Suprapubic skin (tissue), 4 donors: ENCODE measurements around the gene YJU2. TPM values are rescaled to one million over a fixed set of nuclear protein-coding genes. Genes with fewer than 3 reads are reported as not detected.
A peak's percentile ranks its signal among the peaks of the same experiment; 100 is the strongest.

Experiments used
- DNase-seq, 2 donors: peaks; one replicate each; pipeline ENCODE4 v3.0.0-alpha.2; 2019; ENCODE audit warnings: low spot score in 2 of 2
- H3K27ac ChIP-seq: fragments of 200-600 bp; sonication (generic); one replicate; pipeline ENCODE4 v1.5.1; 2019
- H3K27me3 ChIP-seq: fragments of 200-600 bp; sonication (generic); one replicate; pipeline ENCODE4 v1.5.1; 2019
- H3K36me3 ChIP-seq: fragments of 200-600 bp; sonication (generic); one replicate; pipeline ENCODE4 v1.5.1; 2019
- H3K4me1 ChIP-seq: fragments of 200-600 bp; sonication (generic); one replicate; pipeline ENCODE4 v1.5.1; 2019
- H3K4me3 ChIP-seq: fragments of 200-600 bp; sonication (generic); one replicate; pipeline ENCODE4 v1.5.1; 2019; ENCODE audit warnings: mild to moderate bottlenecking
- H3K9me3 ChIP-seq: fragments of 200-600 bp; sonication (generic); one replicate; pipeline ENCODE4 v1.5.1; 2019
- EP300 ChIP-seq: sonication (generic); formaldehyde crosslinking; IDR thresholded peaks from one replicate; pipeline ENCODE4 v1.6.1; 2017; ENCODE audit warnings: antibody characterized with exemption
- POLR2A ChIP-seq, 2 donors: fragments of 450-650 bp; IDR thresholded peaks; one replicate each; pipeline ENCODE4 v1.6.1; 2017; ENCODE audit warnings: antibody characterized with exemption in 2 of 2, mild to moderate bottlenecking in 2 of 2, moderate library complexity in 2 of 2
- POLR2AphosphoS5 ChIP-seq, 3 donors: sonication (generic); formaldehyde crosslinking; IDR thresholded peaks; one replicate each; pipeline ENCODE4 v1.6.1; 2017; ENCODE audit warnings: antibody characterized with exemption in 3 of 3
- WGBS: methylation state at CpG from one replicate; pipeline ENCODE4 v1.1.5; 2018; 5-methylcytosine and 5-hydroxymethylcytosine counted together
- total RNA-seq, 4 donors: library from RNA; depleted of rRNA; stranded (reverse); fragments of >200 nt; gene quantifications; one replicate each; pipeline ENCODE4 v1.1.0, GENCODE V29; 2016
- TF ChIP-seq, protein P1 (sequence below), 2 donors: fragments of 200-600 bp in 1 of 2; fragments of 450-650 bp in 1 of 2; sonication (generic) in 1 of 2; IDR thresholded peaks; one replicate each; pipeline ENCODE4 v1.5.1; 2016 to 2019; ENCODE audit warnings: antibody characterized with exemption in 2 of 2, mild to moderate bottlenecking in 1 of 2, moderate library complexity in 1 of 2

Gene YJU2
- total RNA-seq: 10 to 100 TPM; 23.3 to 34.3 (median 26.9) TPM

GRCh38 chr19:4246767-4247593 lies at the start of gene YJU2:
Gene YJU2, plus strand, starts transcription at chr19:4247080. Its CDS starts 67 bp downstream, at chr19:4247147.
- TF ChIP-seq, protein P1, sequence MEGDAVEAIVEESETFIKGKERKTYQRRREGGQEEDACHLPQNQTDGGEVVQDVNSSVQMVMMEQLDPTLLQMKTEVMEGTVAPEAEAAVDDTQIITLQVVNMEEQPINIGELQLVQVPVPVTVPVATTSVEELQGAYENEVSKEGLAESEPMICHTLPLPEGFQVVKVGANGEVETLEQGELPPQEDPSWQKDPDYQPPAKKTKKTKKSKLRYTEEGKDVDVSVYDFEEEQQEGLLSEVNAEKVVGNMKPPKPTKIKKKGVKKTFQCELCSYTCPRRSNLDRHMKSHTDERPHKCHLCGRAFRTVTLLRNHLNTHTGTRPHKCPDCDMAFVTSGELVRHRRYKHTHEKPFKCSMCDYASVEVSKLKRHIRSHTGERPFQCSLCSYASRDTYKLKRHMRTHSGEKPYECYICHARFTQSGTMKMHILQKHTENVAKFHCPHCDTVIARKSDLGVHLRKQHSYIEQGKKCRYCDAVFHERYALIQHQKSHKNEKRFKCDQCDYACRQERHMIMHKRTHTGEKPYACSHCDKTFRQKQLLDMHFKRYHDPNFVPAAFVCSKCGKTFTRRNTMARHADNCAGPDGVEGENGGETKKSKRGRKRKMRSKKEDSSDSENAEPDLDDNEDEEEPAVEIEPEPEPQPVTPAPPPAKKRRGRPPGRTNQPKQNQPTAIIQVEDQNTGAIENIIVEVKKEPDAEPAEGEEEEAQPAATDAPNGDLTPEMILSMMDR (IDR thresholded peaks at IDR 0.05): peak in 1 of 2 donors; percentile 28
- TF ChIP-seq POLR2AphosphoS5 (IDR thresholded peaks at IDR 0.05) (peak; percentile 11 to 94 (median 94)), POLR2A (IDR thresholded peaks at IDR 0.05) (peak in 1 of 2 donors; percentile 30), EP300 (no peak)
- Histone ChIP-seq H3K36me3 (peaks cover 34% of the 10 kb centered on the region), H3K27me3 (no peaks in the 10 kb centered on the region), H3K4me1 (peaks cover 13% of the 10 kb centered on the region), H3K9me3 (no peaks in the 10 kb centered on the region), H3K27ac (peak within 1 kb of the TSS; percentile 98), H3K4me3 (peak within 1 kb of the TSS; percentile 72)
- WGBS: 0% methylated on average over 40 of the region's 45 CpGs
- DNase-seq: peak; percentile 99

- H3K4me3 ChIP-seq: no peak overlapping the region
- DNase-seq: no peak
- H3K36me3 ChIP-seq: no peaks in the 10 kb centered on the region
- H3K9me3 ChIP-seq: no peaks in the 10 kb centered on the region
- 87% methylated on average over 5 of the region's 5 CpGs for WGBS
- H3K4me1 ChIP-seq: peaks cover 8% of the 10 kb centered on the region
- TF ChIP-seq, protein P1 (IDR thresholded peaks at IDR 0.05): no peak
- TF ChIP-seq POLR2A (IDR thresholded peaks at IDR 0.05) (no peak), EP300 (no peak), POLR2AphosphoS5 (IDR thresholded peaks at IDR 0.05) (no peak)
- H3K27ac ChIP-seq: no peak overlapping the region
- H3K27me3 ChIP-seq: peaks cover 66% of the 10 kb centered on the region
Observed at GRCh38 chr19:4197228-4197624, 49.7 kb upstream of the YJU2 start.

GRCh38 chr19:4197625-4198466 lies 49.0 kb upstream of the YJU2 start:
- H3K36me3 ChIP-seq: no peaks in the 10 kb centered on the region
- peak overlapping the region; percentile 11 for H3K4me3 ChIP-seq
- 27% methylated on average over 39 of the region's 70 CpGs for WGBS

DNA sequence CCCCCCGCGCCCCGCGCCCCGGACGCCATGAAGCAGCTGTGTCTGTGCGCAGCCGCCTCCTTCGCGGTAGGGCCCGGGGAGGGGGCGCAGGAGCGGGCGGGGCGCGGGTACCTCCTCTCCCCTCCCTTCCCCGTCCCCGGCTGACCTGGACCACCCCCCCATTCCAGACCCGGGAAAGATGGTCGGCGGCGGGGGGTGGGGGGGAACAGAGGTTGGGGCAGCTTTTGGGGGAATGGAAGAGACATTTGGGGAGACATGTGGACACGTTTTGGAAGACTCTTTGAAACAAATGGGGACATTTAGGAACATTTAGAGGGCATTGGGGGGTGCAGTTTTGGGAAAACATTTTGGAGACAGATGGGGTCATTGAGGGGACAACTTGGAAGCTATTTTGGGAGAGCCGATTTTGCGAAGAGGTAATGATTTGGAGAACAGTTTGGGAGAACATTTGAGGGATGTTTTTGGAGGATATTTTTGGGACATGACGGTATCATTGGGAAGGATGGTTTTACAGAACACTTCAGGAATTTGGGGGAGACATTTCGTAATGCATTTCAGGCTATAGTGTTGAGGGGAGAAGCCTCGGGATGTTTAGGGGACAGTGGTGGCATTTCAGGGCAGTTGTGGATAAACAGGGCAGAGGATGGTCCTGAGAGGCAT lies 48.3 kb upstream of the YJU2 start:
- Histone ChIP-seq H3K4me3 (peak overlapping the region; percentile 11), H3K9me3 (no peaks in the 10 kb centered on the region), H3K27ac (no peak overlapping the region), H3K36me3 (no peaks in the 10 kb centered on the region), H3K27me3 (peaks cover 66% of the 10 kb centered on the region), H3K4me1 (peaks cover 8% of the 10 kb centered on the region)
- WGBS: 7% methylated on average over 25 of the region's 28 CpGs
- no peak for TF ChIP-seq POLR2A (IDR thresholded peaks at IDR 0.05)
- TF ChIP-seq EP300: no peak
- DNase-seq: no peak

More at GRCh38 chr19:4197625-4198466, 49.0 kb upstream of the YJU2 start:
- no peak for DNase-seq
- TF ChIP-seq POLR2AphosphoS5 (IDR thresholded peaks at IDR 0.05) (no peak), EP300 (no peak), POLR2A (IDR thresholded peaks at IDR 0.05) (no peak)
- TF ChIP-seq, protein P1 (IDR thresholded peaks at IDR 0.05): no peak
- Histone ChIP-seq H3K9me3 (no peaks in the 10 kb centered on the region), H3K27me3 (peaks cover 66% of the 10 kb centered on the region), H3K4me1 (peaks cover 8% of the 10 kb centered on the region), H3K27ac (no peak overlapping the region)

DNA sequence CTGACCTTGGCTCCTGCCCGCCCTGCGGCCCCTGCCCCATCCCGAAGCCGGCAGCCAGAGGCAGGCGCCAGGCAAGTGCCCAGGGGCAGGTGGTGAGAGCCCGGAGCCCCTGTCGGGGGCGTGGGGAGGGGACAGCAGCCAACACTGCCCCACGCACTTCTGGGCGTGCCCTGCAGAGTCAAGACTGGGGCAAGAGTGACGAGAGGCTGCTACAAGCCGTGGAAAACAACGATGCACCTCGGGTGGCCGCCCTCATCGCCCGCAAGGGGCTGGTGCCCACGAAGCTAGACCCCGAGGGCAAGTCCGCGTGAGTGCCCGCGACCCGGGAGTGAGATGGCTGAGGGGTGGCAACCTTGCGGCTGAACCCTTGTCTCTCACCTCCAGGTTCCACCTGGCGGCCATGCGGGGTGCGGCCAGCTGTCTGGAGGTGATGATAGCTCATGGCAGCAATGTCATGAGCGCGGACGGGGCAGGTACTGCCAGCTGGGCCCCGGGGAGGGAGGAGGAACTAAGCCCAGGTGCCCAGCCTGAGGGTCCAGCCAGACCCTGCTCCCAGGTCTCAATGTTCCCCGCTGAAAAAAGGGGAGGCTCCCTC lies 47.1 kb upstream of the YJU2 start:
- H3K27me3 ChIP-seq: peaks cover 57% of the 10 kb centered on the region
- TF ChIP-seq POLR2AphosphoS5 (IDR thresholded peaks at IDR 0.05): no peak
- TF ChIP-seq, protein P1 (IDR thresholded peaks at IDR 0.05): no peak
- TF ChIP-seq EP300: no peak
- no peak for TF ChIP-seq POLR2A (IDR thresholded peaks at IDR 0.05)
- no peak overlapping the region for H3K27ac ChIP-seq
- no peak overlapping the region for H3K4me3 ChIP-seq
- no peaks in the 10 kb centered on the region for H3K36me3 ChIP-seq
- no peaks in the 10 kb centered on the region for H3K9me3 ChIP-seq
- WGBS: 77% methylated on average over 19 of the region's 33 CpGs
- DNase-seq: no peak
- peaks cover 14% of the 10 kb centered on the region for H3K4me1 ChIP-seq
